HCT116 (cell line): ENCODE measurements around the gene ZNF575. TPM values are rescaled to one million over a fixed set of nuclear protein-coding genes. Genes with fewer than 3 reads are reported as not detected.

Experiments
- ATAC-seq: fragments of 200-7000 bp; cut with Tn5 transposase; 2 replicates; pipeline ENCODE4 v1.9.1; 2020; ENCODE audit warnings: mild to moderate bottlenecking, moderate library complexity
- BruUV-seq: library from RNA; stranded (reverse); fragments of 400-500 nt; replicated peaks from 2 replicates; lab custom pipeline; 2021; lab: Mats Ljungman, UMichigan
- CTCF ChIA-PET: fragments of 300-600 bp; sonication (Branson Sonifier 250); formaldehyde crosslinking; loops from one replicate; lab custom pipeline; 2021; ENCODE audit warnings: antibody characterized with exemption; lab: Charles Lee
- POLR2A ChIA-PET: fragments of 300-600, 350-600 bp; sonication (Branson Sonifier 250); formaldehyde crosslinking; loops from one replicate; lab custom pipeline; 2021; ENCODE audit warnings: antibody characterized with exemption; lab: Charles Lee
- RAD21 ChIA-PET, 2 experiments: fragments of 300-600 bp; sonication (Branson Sonifier 250); formaldehyde crosslinking; loops; one replicate each; lab custom pipeline; 2023; ENCODE audit warnings: low total read pairs in 2 of 2; ENCODE audit not compliant: uncharacterized antibody in 2 of 2, unreplicated experiment in 2 of 2, low non-redundant PET in 1 of 2; lab: Charles Lee
- DNase-seq: peaks from one replicate; pipeline ENCODE4 v3.0.0-alpha.2; 2010; ENCODE audit warnings: low read depth, low spot score
- H2AFZ ChIP-seq: fragments of 200-600 bp; shearing (Covaris generic), sonication (generic); 2 replicates; pipeline ENCODE4 v1.6.1; 2017; ENCODE audit warnings: low read depth, mixed run types, mixed read lengths, antibody characterized with exemption, low read length; ENCODE audit not compliant: poor library complexity, severe bottlenecking
- H3K27ac ChIP-seq: 2 replicates; pipeline ENCODE4 v1.5.1; 2012; ENCODE audit warnings: low read depth, low read length
- H3K27me3 ChIP-seq: fragments of 200-600 bp; sonication (generic); 2 replicates; pipeline ENCODE4 v1.6.1; 2016; ENCODE audit warnings: mixed run types, low read length, mixed read lengths; ENCODE audit not compliant: insufficient read depth
- H3K36me3 ChIP-seq, 2 experiments: fragments of 200-500 bp in 1 of 2; fragments of 200-600 bp in 1 of 2; sonication (Bioruptor generic) in 1 of 2; sonication (generic) in 1 of 2; 2 replicates each; pipeline versions ENCODE4 v1.5.1 to v1.6.1; 2014 to 2016; ENCODE audit warnings: low read length in 2 of 2, inconsistent platforms in 1 of 2, mixed read lengths in 1 of 2, mixed run types in 1 of 2; ENCODE audit not compliant: insufficient read depth in 2 of 2, control insufficient read depth in 1 of 2
- H3K4me1 ChIP-seq, 2 experiments: fragments of 200-600 bp in 1 of 2; sonication (generic) in 1 of 2; 2 replicates each; pipeline versions ENCODE4 v1.5.1 to v1.6.1; 2012 to 2017; ENCODE audit warnings: low read length in 2 of 2, inconsistent platforms in 1 of 2, mild to moderate bottlenecking in 1 of 2, mixed read lengths in 1 of 2, mixed run types in 1 of 2, moderate library complexity in 1 of 2; ENCODE audit not compliant: insufficient read depth in 2 of 2, control insufficient read depth in 1 of 2
- H3K4me2 ChIP-seq: fragments of 200-600 bp; sonication (generic); 2 replicates; pipeline ENCODE4 v1.6.1; 2017; ENCODE audit warnings: mixed run types, low read length, mixed read lengths
- H3K4me3 ChIP-seq, 2 experiments: fragments of 200-600 bp in 1 of 2; sonication (generic) in 1 of 2; replicated peaks in 1 of 2; 2 replicates each; pipeline ENCODE4 v1.5.1; 2011 to 2016; ENCODE audit warnings: low read length in 2 of 2, control low read depth in 1 of 2, low read depth in 1 of 2, mild to moderate bottlenecking in 1 of 2, mixed read lengths in 1 of 2, mixed run types in 1 of 2
- H3K79me2 ChIP-seq: fragments of 200-600 bp; sonication (generic); 2 replicates; pipeline ENCODE4 v1.6.1; 2017; ENCODE audit warnings: mild to moderate bottlenecking, mixed run types, low read length, moderate library complexity, mixed read lengths; ENCODE audit not compliant: insufficient read depth
- H3K9ac ChIP-seq: fragments of 200-600 bp; sonication (generic); 2 replicates; pipeline ENCODE4 v1.6.1; 2016; ENCODE audit warnings: low read length, mixed read lengths
- H3K9me2 ChIP-seq: fragments of 200-600 bp; sonication (generic), shearing (Covaris generic); 2 replicates; pipeline ENCODE4 v1.6.1; 2017; ENCODE audit warnings: mixed run types, mild to moderate bottlenecking, moderate library complexity; ENCODE audit not compliant: insufficient read depth
- H3K9me3 ChIP-seq, 2 experiments: fragments of 200-500 bp in 1 of 2; fragments of 200-600 bp in 1 of 2; sonication (Bioruptor generic) in 1 of 2; sonication (generic) in 1 of 2; 2 replicates each; pipeline ENCODE4 v1.6.1; 2014 to 2017; ENCODE audit warnings: low read length in 2 of 2, mixed read lengths in 2 of 2, inconsistent platforms in 1 of 2, low read depth in 1 of 2, mild to moderate bottlenecking in 1 of 2, mixed run types in 1 of 2, moderate library complexity in 1 of 2; ENCODE audit not compliant: control insufficient read depth in 1 of 2, insufficient read depth in 1 of 2
- H4K20me1 ChIP-seq: fragments of 200-600 bp; sonication (generic), shearing (Covaris generic); 2 replicates; pipeline ENCODE4 v1.6.1; 2017; ENCODE audit warnings: mixed run types, mild to moderate bottlenecking, moderate library complexity; ENCODE audit not compliant: insufficient read depth
- CTCF ChIP-seq, 3 experiments: fragments of 200-600 bp in 1 of 3; sonication (generic) in 1 of 3; IDR thresholded peaks in 2 of 3; conservative IDR thresholded peaks in 1 of 3; 2 replicates each; pipeline ENCODE4 v1.5.1; 2012 to 2017; ENCODE audit warnings: low read depth in 2 of 3, low read length in 2 of 3, antibody characterized with exemption in 1 of 3, borderline replicate concordance in 1 of 3, control low read depth in 1 of 3, mild to moderate bottlenecking in 1 of 3, mixed read lengths in 1 of 3, mixed run types in 1 of 3, moderate library complexity in 1 of 3; ENCODE audit not compliant: insufficient read depth in 1 of 3
- EGR1 ChIP-seq: IDR thresholded peaks from 2 replicates; pipeline ENCODE4 v1.6.1; 2012; ENCODE audit warnings: low read depth
- EZH2 ChIP-seq: fragments of 200-600 bp; sonication (generic); IDR thresholded peaks from 2 replicates; pipeline ENCODE4 v1.6.1; 2017; ENCODE audit warnings: antibody characterized with exemption, mixed run types
- FOSL1 ChIP-seq: IDR thresholded peaks from 2 replicates; pipeline ENCODE4 v1.6.1; 2012; ENCODE audit warnings: low read depth
- JUND ChIP-seq: IDR thresholded peaks from 2 replicates; pipeline ENCODE4 v1.6.1; 2012
- MAX ChIP-seq: IDR thresholded peaks from 2 replicates; pipeline ENCODE4 v1.6.1; 2012
- POLR2A ChIP-seq: IDR thresholded peaks from 2 replicates; pipeline ENCODE4 v1.7.0; 2011; ENCODE audit warnings: borderline replicate concordance; ENCODE audit not compliant: insufficient read depth, insufficient read length; ENCODE audit errors: extremely low read depth
- POLR2AphosphoS5 ChIP-seq: IDR thresholded peaks from 2 replicates; pipeline ENCODE4 v1.6.1; 2011; ENCODE audit warnings: mild to moderate bottlenecking, low read depth, low read length, moderate library complexity
- REST ChIP-seq: IDR thresholded peaks from 2 replicates; pipeline ENCODE4 v1.6.1; 2012; ENCODE audit warnings: low read depth
- SIN3A ChIP-seq: IDR thresholded peaks from 2 replicates; pipeline ENCODE4 v1.6.1; 2012; ENCODE audit warnings: low read depth
- SP1 ChIP-seq: IDR thresholded peaks from 2 replicates; pipeline ENCODE4 v1.6.1; 2012; ENCODE audit warnings: low read depth
- TCF7L2 ChIP-seq: IDR thresholded peaks from 2 replicates; pipeline ENCODE4 v1.7.0; 2011; ENCODE audit warnings: borderline replicate concordance, inconsistent platforms; ENCODE audit not compliant: insufficient read depth, insufficient read length; ENCODE audit errors: extremely low read depth
- YY1 ChIP-seq: IDR thresholded peaks from 2 replicates; pipeline ENCODE4 v1.6.1; 2011; ENCODE audit warnings: low read length, low read depth, moderate library complexity, mild to moderate bottlenecking; ENCODE audit not compliant: insufficient replicate concordance; ENCODE audit errors: extremely low read depth
- ZFX ChIP-seq: fragments of 450-650 bp; IDR thresholded peaks from 2 replicates; pipeline ENCODE4 v1.6.1; 2017
- ZNF274 ChIP-seq: fragments of 200-500 bp; sonication (Bioruptor generic); IDR thresholded peaks from 2 replicates; pipeline ENCODE4 v1.6.1; 2014; ENCODE audit warnings: mild to moderate bottlenecking, low read depth, low read length, inconsistent platforms
- intact Hi-C: fragments of 100-400 bp; cut with micrococcal nuclease; formaldehyde crosslinking; loops from 2 replicates; pipeline ENCODE4 v1.10.0; 2022
- total RNA-seq: library from RNA; stranded (reverse); gene quantifications from one replicate; pipeline ENCODE4 v1.2.1, GENCODE V29; 2021; ENCODE audit not compliant: unreplicated experiment

ZNF575 gene
- total RNA-seq, 1 experiment from 2014 or later: 1.9 TPM

GRCh38 chr19:43570174-43570791 lies 37.3 kb downstream of the ZNF575 start:
- CTCF ChIA-PET: no interaction called here
- Histone ChIP-seq H3K36me3 (no peaks in the 10 kb centered on the region), H3K4me2 (no peak overlapping the region), H3K27me3 (no peaks in the 10 kb centered on the region)
- no peak for TF ChIP-seq POLR2AphosphoS5
- TF ChIP-seq, all 23 proteins: peak for 0
- no peak for DNase-seq
- Histone ChIP-seq H3K9me2 (no peaks in the 10 kb centered on the region), H3K4me1 (peaks cover 5% of the 10 kb centered on the region in 2 experiments; a peak in 2 of 4 replicates), H3K9me3 (no peaks in the 10 kb centered on the region), H3K4me3 (no peak overlapping the region), H3K79me2 (peaks cover 10% of the 10 kb centered on the region; the same call in 1 of the 2 replicates), H3K9ac (no peak overlapping the region), H2AFZ (no peak overlapping the region), H4K20me1 (no peaks in the 10 kb centered on the region), H3K27ac (no peak overlapping the region)
- no TSS peak for BruUV-seq
- intact Hi-C loops: no loop called here
- no peak for ATAC-seq
- ChIA-PET POLR2A (no interaction called here), RAD21 (no interaction called here)

GRCh38 chr19:43572171-43572588 lies 39.2 kb downstream of the ZNF575 start:
- ATAC-seq: no peak
- no TSS peak for BruUV-seq
- Histone ChIP-seq H2AFZ (no peak overlapping the region), H3K79me2 (peaks cover 10% of the 10 kb centered on the region; the same call in 1 of the 2 replicates), H3K9me2 (no peaks in the 10 kb centered on the region), H3K4me1 (peaks cover 11 to 14% of the 10 kb centered on the region in 2 experiments), H3K36me3 (no peaks in the 10 kb centered on the region), H3K9me3 (no peaks in the 10 kb centered on the region), H3K27ac (no peak overlapping the region), H3K9ac (no peak overlapping the region), H3K4me2 (no peak overlapping the region), H3K4me3 (no peak overlapping the region), H3K27me3 (no peaks in the 10 kb centered on the region), H4K20me1 (no peaks in the 10 kb centered on the region)
- RAD21 ChIA-PET: no interaction called here
- no peak for DNase-seq
- CTCF ChIA-PET: no interaction called here
- TF ChIP-seq SP1 (no peak), EGR1 (no peak), ZNF274 (no peak), EZH2 (no peak), ZFX (no peak), YY1 (no peak), POLR2A (no peak), TCF7L2 (no peak), SIN3A (no peak), MAX (no peak), FOSL1 (no peak), REST (no peak), JUND (no peak), CTCF (IDR thresholded peaks at IDR 0.05 in 2 of 3, conservative IDR thresholded peaks at IDR 0.05 in 1 of 3; ENCODE audit: borderline replicate concordance in 1 of 3, insufficient read depth in 1 of 3, low read depth in 2 of 3, low read length in 2 of 3) (no peak)
- POLR2A ChIA-PET: no interaction called here
- intact Hi-C loops: no loop called here
